WTC11 (cell line): ENCODE data around the gene GJB2. TPM values are rescaled to one million over a fixed set of nuclear protein-coding genes. Genes with fewer than 3 reads are reported as not detected.
A peak's percentile ranks its signal among the peaks of the same experiment; 100 is the strongest.

ENCODE experiments used
- ATAC-seq: fragments of 200-7000 bp; cut with Tn5 transposase; 2 replicates; pipeline ENCODE4 v1.10.0; 2021; ENCODE audit warnings: mild to moderate bottlenecking, moderate library complexity
- CTCF ChIA-PET: fragments of 300-600 bp; sonication (Branson Sonifier 250); formaldehyde crosslinking; loops from one replicate; lab custom pipeline; 2021; ENCODE audit warnings: antibody characterized with exemption; lab: Charles Lee
- POLR2A ChIA-PET: fragments of 350-600 bp; sonication (Branson Sonifier 250); formaldehyde crosslinking; loops from one replicate; lab custom pipeline; 2021; ENCODE audit warnings: antibody characterized with exemption; lab: Charles Lee
- DNase-seq: peaks from one replicate; pipeline ENCODE4 v3.0.0; 2021; ENCODE audit warnings: low spot score
- H3K27ac Mint-ChIP-seq: 2 replicates; pipeline ENCODE4 v1.8.0; 2021; ENCODE audit warnings: mixed read lengths
- H3K27me3 Mint-ChIP-seq: 2 replicates; pipeline ENCODE4 v1.8.0; 2021; ENCODE audit warnings: low read depth, mild to moderate bottlenecking, moderate library complexity, mixed read lengths
- H3K36me3 Mint-ChIP-seq: 2 replicates; pipeline ENCODE4 v1.8.0; 2021; ENCODE audit warnings: mixed read lengths
- H3K4me1 Mint-ChIP-seq: 2 replicates; pipeline ENCODE4 v1.8.0; 2022; ENCODE audit warnings: mixed read lengths
- H3K4me3 Mint-ChIP-seq: 2 replicates; pipeline ENCODE4 v1.8.0; 2021; ENCODE audit warnings: mild to moderate bottlenecking, moderate library complexity, mixed read lengths
- H3K9me3 Mint-ChIP-seq: 2 replicates; pipeline ENCODE4 v1.8.0; 2021; ENCODE audit warnings: mixed read lengths
- ARID4B ChIP-seq: sonication (generic); formaldehyde crosslinking; IDR thresholded peaks from 2 replicates; pipeline ENCODE4 v1.8.0; 2023; ENCODE audit warnings: missing genetic modification reagents, mild to moderate bottlenecking, borderline replicate concordance
- ATF6 ChIP-seq: sonication (generic); formaldehyde crosslinking; IDR thresholded peaks from 2 replicates; pipeline ENCODE4 v1.8.1; 2023; ENCODE audit warnings: mild to moderate bottlenecking, missing genetic modification reagents
- CREM ChIP-seq: sonication (generic); formaldehyde crosslinking; IDR thresholded peaks from 2 replicates; pipeline ENCODE4 v1.8.1; 2022; ENCODE audit warnings: mild to moderate bottlenecking, missing genetic modification reagents, moderate library complexity
- ETV6 ChIP-seq: sonication (generic); formaldehyde crosslinking; IDR thresholded peaks from 2 replicates; pipeline ENCODE4 v1.8.1; 2022; ENCODE audit warnings: mild to moderate bottlenecking, missing genetic modification reagents
- FOXP1 ChIP-seq: sonication (generic); formaldehyde crosslinking; IDR thresholded peaks from 2 replicates; pipeline ENCODE4 v1.8.0; 2022; ENCODE audit warnings: missing genetic modification reagents, mild to moderate bottlenecking, moderate library complexity, borderline replicate concordance
- MAX ChIP-seq: sonication (generic); formaldehyde crosslinking; IDR thresholded peaks from 2 replicates; pipeline ENCODE4 v1.8.0; 2022; ENCODE audit warnings: mild to moderate bottlenecking, missing genetic modification reagents
- PREB ChIP-seq: sonication (generic); formaldehyde crosslinking; IDR thresholded peaks from 2 replicates; pipeline ENCODE4 v1.8.1; 2022; ENCODE audit warnings: mild to moderate bottlenecking, missing genetic modification reagents, moderate library complexity, borderline replicate concordance
- SMAD3 ChIP-seq: sonication (generic); formaldehyde crosslinking; IDR thresholded peaks from 2 replicates; pipeline ENCODE4 v1.8.0; 2022; ENCODE audit warnings: missing genetic modification reagents, mild to moderate bottlenecking, borderline replicate concordance
- TEAD1 ChIP-seq: sonication (generic); formaldehyde crosslinking; IDR thresholded peaks from 2 replicates; pipeline ENCODE4 v1.8.0; 2022; ENCODE audit warnings: mild to moderate bottlenecking, missing genetic modification reagents
- TP53 ChIP-seq: sonication (generic); formaldehyde crosslinking; IDR thresholded peaks from 2 replicates; pipeline ENCODE4 v1.8.1; 2023; ENCODE audit warnings: mild to moderate bottlenecking, missing genetic modification reagents
- ZMAT4 ChIP-seq: fragments of 250-450 bp; sonication (Bioruptor Pico); IDR thresholded peaks from 2 replicates; pipeline ENCODE4 v1.9.0; 2021; ENCODE audit warnings: mild to moderate bottlenecking
- ZNF219 ChIP-seq: sonication (generic); formaldehyde crosslinking; IDR thresholded peaks from 2 replicates; pipeline ENCODE4 v1.8.0; 2023; ENCODE audit warnings: missing genetic modification reagents, mild to moderate bottlenecking, borderline replicate concordance
- ZNF396 ChIP-seq: fragments of 250-450 bp; sonication (Bioruptor Pico); IDR thresholded peaks from 2 replicates; pipeline ENCODE4 v1.8.0; 2021; ENCODE audit warnings: mild to moderate bottlenecking, moderate library complexity, borderline replicate concordance
- ZNF425 ChIP-seq: fragments of 250-450 bp; sonication (Bioruptor Pico); conservative IDR thresholded peaks from 2 replicates; pipeline ENCODE4 v1.9.0; 2021; ENCODE audit warnings: mild to moderate bottlenecking
- total RNA-seq: library from RNA; stranded (reverse); gene quantifications from 3 replicates; pipeline ENCODE4 v1.2.3, GENCODE V29; 2021

Gene GJB2
- total RNA-seq, 1 experiment from 2014 or later: 0.11 TPM

GRCh38 chr13:20190481-20191310 lies 2.0 kb downstream of the GJB2 start:
- no peak for ATAC-seq
- Mint-ChIP-seq H3K4me3 (peak overlapping the region; percentile 68; the same call in 1 of the 2 replicates), H3K27ac (no peak overlapping the region), H3K9me3 (no peaks in the 10 kb centered on the region), H3K36me3 (no peaks in the 10 kb centered on the region), H3K27me3 (peaks cover 77% of the 10 kb centered on the region), H3K4me1 (peaks cover 18% of the 10 kb centered on the region)
- ChIA-PET POLR2A (no interaction called here), CTCF (interaction anchor here (0.6 to 2.2 kb wide), 9 partner anchors 9 to 638 kb away, joined by 3 to 9 read pairs (median 5); no protein-coding TSS in a partner anchor)
- DNase-seq: no peak
- TF ChIP-seq ARID4B (CRISPR knock-in tag) (no peak), ZNF219 (no peak), PREB (CRISPR knock-in tag) (no peak), FOXP1 (CRISPR knock-in tag) (no peak), ETV6 (CRISPR knock-in tag) (no peak), ZNF396 (no peak), TEAD1 (CRISPR knock-in tag) (no peak), CREM (CRISPR knock-in tag) (no peak), ZMAT4 (CRISPR knock-in tag) (no peak), SMAD3 (CRISPR knock-in tag) (no peak), ATF6 (CRISPR knock-in tag) (no peak), MAX (CRISPR knock-in tag) (no peak), TP53 (CRISPR knock-in tag) (no peak), ZNF425 (CRISPR knock-in tag) (no peak)
